Tibial nerve (tissue), 4 donors: ENCODE measurements around the gene ASMTL. TPM values are rescaled to one million over a fixed set of nuclear protein-coding genes. Genes with fewer than 3 reads are reported as not detected.
"Not testable (repeated sequence)": the region's sequence is repeated elsewhere in the genome, so short reads cannot be mapped to it uniquely, and the experiment has no call there.

Source experiments
- DNase-seq, 2 donors: peaks; one replicate each; pipeline ENCODE4 v3.0.0-alpha.2; 2019; ENCODE audit warnings: low spot score in 2 of 2
- H3K27ac ChIP-seq, 4 donors: fragments of 200-600 bp; sonication (generic) in 3 of 4; one replicate each; pipeline ENCODE4 v1.5.1; 2017 to 2019; ENCODE audit warnings: mild to moderate bottlenecking in 1 of 4
- H3K27me3 ChIP-seq, 2 donors: fragments of 200-600 bp; sonication (generic) in 1 of 2; one replicate each; pipeline versions ENCODE4 v1.5.1 to v1.6.0; 2017 to 2019
- H3K36me3 ChIP-seq, 3 donors: fragments of 200-600 bp; sonication (generic); one replicate each; pipeline ENCODE4 v1.5.1; 2018 to 2019
- H3K4me1 ChIP-seq, 4 donors: fragments of 200-600 bp; sonication (generic) in 3 of 4; one replicate each; pipeline ENCODE4 v1.5.1; 2017 to 2019
- H3K4me3 ChIP-seq, 4 donors: fragments of 200-600 bp; sonication (generic) in 3 of 4; one replicate each; pipeline ENCODE4 v1.5.1; 2017 to 2019; ENCODE audit warnings: mild to moderate bottlenecking in 1 of 4, moderate library complexity in 1 of 4
- H3K9me3 ChIP-seq, 4 donors: fragments of 200-600 bp; sonication (generic) in 3 of 4; one replicate each; pipeline ENCODE4 v1.5.1; 2017 to 2019
- EP300 ChIP-seq, 2 donors: sonication (generic); formaldehyde crosslinking; IDR thresholded peaks; one replicate each; pipeline ENCODE4 v1.6.1; 2017; ENCODE audit warnings: antibody characterized with exemption in 2 of 2, mild to moderate bottlenecking in 1 of 2
- POLR2A ChIP-seq, 2 donors: fragments of 450-650 bp; IDR thresholded peaks; one replicate each; pipeline ENCODE4 v1.6.1; 2017; ENCODE audit warnings: antibody characterized with exemption in 2 of 2, mild to moderate bottlenecking in 2 of 2, moderate library complexity in 2 of 2
- WGBS, 2 donors: methylation state at CpG; one replicate each; pipeline ENCODE4 v1.1.5; 2018; 5-methylcytosine and 5-hydroxymethylcytosine counted together
- total RNA-seq, 4 donors: library from RNA; depleted of rRNA; stranded (reverse); fragments of >200 nt; gene quantifications; one replicate each; pipeline ENCODE4 v1.1.0, GENCODE V29; 2016
- TF ChIP-seq, protein P1 (sequence below), 5 experiments: fragments of 200-600 bp in 3 of 5; fragments of 450-650 bp in 2 of 5; sonication (generic) in 3 of 5; IDR thresholded peaks; one replicate each; pipeline ENCODE4 v1.5.1; 2016 to 2019; ENCODE audit warnings: antibody characterized with exemption in 5 of 5, mild to moderate bottlenecking in 3 of 5, moderate library complexity in 2 of 5

Gene ASMTL
- total RNA-seq, 4 donors from 2014 or later, result 25.1 to 47.2 (median 43.3) TPM

DNA sequence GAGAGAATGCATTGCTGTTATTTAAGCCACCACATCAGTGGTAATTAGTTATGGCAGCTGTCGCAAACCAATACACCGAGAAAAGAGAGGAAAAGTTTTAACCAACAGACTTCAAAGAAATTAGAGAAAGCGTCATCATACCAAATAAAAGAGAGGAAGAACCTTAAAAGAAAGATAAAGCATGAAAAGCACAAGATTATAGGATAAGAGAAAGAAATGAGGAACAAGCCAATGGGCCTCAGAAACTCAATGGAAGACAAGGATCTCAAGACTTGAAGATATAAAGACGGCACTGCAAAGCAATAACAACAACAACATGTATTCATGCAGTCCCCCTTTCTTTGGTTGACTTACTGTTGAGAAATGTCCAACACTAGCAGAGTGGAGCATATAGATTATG lies 22.8 kb upstream of the ASMTL start:
- Histone ChIP-seq H3K4me3 (no peak overlapping the region), H3K9me3 (peaks cover 0 to 18% (median 1%) of the 10 kb centered on the region in 4 donors), H3K27ac (no peak overlapping the region), H3K27me3 (no peaks in the 10 kb centered on the region), H3K36me3 (no peaks in the 10 kb centered on the region), H3K4me1 (no peaks in the 10 kb centered on the region)
- no peak for DNase-seq
- TF ChIP-seq POLR2A (IDR thresholded peaks at IDR 0.05) (no peak), EP300 (IDR thresholded peaks at IDR 0.05) (no peak)
- TF ChIP-seq, protein P1, sequence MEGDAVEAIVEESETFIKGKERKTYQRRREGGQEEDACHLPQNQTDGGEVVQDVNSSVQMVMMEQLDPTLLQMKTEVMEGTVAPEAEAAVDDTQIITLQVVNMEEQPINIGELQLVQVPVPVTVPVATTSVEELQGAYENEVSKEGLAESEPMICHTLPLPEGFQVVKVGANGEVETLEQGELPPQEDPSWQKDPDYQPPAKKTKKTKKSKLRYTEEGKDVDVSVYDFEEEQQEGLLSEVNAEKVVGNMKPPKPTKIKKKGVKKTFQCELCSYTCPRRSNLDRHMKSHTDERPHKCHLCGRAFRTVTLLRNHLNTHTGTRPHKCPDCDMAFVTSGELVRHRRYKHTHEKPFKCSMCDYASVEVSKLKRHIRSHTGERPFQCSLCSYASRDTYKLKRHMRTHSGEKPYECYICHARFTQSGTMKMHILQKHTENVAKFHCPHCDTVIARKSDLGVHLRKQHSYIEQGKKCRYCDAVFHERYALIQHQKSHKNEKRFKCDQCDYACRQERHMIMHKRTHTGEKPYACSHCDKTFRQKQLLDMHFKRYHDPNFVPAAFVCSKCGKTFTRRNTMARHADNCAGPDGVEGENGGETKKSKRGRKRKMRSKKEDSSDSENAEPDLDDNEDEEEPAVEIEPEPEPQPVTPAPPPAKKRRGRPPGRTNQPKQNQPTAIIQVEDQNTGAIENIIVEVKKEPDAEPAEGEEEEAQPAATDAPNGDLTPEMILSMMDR (IDR thresholded peaks at IDR 0.05), result no peak
- 90 to 93% methylated on average over 4 of the region's 4 CpGs for WGBS, 2 donors

DNA sequence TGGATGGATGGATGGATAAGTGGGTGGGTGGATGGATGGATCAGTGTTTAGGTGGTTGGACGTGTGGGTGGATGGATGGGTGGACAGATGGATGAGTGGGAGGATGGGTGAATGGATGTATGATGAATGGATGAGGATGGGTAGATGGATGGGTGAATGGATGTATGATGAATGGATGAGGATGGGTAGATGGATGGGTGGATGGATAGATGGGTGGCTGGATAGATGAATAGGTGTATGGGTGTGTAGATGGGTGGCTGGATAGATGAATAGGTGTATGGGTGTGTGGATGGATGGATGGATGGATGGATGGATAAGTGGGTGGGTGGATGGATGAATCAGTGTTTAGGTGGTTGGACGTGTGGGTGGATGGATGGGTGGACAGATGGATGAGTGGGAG lies 21.9 kb upstream of the ASMTL start:
- DNase-seq, H3K4me1 ChIP-seq, H3K27ac ChIP-seq, H3K4me3 ChIP-seq, H3K9me3 ChIP-seq, H3K27me3 ChIP-seq, H3K36me3 ChIP-seq: not testable (repeated sequence)
- WGBS, 2 donors, result 64 to 84% methylated on average over 2 of the region's 2 CpGs

DNA sequence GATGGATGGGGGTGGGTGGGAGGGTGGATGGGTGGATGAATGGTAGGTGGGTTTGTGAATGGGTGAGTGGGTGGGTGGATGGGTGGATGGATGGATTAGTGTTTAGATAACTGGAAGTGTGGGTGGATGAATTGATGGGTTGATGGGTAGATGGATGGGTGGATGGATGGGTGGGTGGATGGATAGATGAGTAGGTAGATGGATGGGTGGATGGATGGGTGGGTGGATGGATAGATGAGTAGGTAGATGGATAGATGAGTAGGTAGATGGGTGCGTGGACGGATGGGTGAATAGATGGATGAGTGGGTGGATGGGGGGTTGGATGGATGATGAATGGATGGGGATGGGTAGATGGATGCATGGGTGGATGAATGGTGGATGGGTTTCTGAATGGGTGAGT lies 20.3 kb upstream of the ASMTL start:
- no peak overlapping the region for H3K27ac ChIP-seq
- no peaks in the 10 kb centered on the region for H3K9me3 ChIP-seq
- DNase-seq, result no peak
- TF ChIP-seq EP300 (IDR thresholded peaks at IDR 0.05) (no peak), POLR2A (IDR thresholded peaks at IDR 0.05) (no peak)
- TF ChIP-seq, protein P1 (IDR thresholded peaks at IDR 0.05), result no peak
- no peaks in the 10 kb centered on the region for H3K4me1 ChIP-seq
- 95 to 97% methylated on average over 2 of the region's 2 CpGs for WGBS, 2 donors
- peaks cover 0 to 3% of the 10 kb centered on the region in 2 donors for H3K27me3 ChIP-seq
- no peaks in the 10 kb centered on the region for H3K36me3 ChIP-seq
- no peak overlapping the region for H3K4me3 ChIP-seq

DNA sequence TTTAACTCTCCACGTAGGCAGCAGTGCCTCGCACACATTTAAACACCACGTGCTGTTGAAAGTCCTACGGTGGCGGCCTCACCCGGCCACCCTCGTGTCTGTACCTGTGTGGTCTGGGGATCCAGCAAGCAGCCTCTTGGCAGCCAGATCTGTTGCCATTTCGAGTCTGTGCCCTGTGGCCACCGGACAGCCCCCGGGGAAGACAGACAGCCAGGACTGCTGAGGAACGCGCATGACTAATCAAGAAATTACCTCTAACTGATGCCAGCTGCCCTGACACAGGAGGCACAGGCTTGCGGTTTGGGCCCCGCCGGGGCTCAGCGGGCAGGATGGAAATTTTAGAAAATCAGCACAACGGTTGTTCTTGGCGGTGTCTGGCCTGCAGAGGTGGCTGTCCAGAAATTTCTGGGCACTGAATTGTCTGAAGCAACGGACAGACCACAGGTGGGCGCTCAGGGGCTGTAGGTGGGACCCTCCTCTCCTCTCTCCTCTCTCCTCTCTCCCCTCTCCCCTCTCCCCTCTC lies 15.6 kb upstream of the ASMTL start:
- no peak overlapping the region for H3K27ac ChIP-seq
- no peak for DNase-seq
- no peak overlapping the region for H3K4me3 ChIP-seq
- H3K9me3 ChIP-seq, result no peaks in the 10 kb centered on the region
- no peaks in the 10 kb centered on the region for H3K36me3 ChIP-seq
- H3K4me1 ChIP-seq, result peaks cover 0 to 4% (median 0%) of the 10 kb centered on the region in 4 donors
- 53 to 67% methylated on average over 20 of the region's 20 CpGs for WGBS, 2 donors
- TF ChIP-seq, protein P1 (IDR thresholded peaks at IDR 0.05), result no peak
- TF ChIP-seq EP300 (IDR thresholded peaks at IDR 0.05) (no peak), POLR2A (IDR thresholded peaks at IDR 0.05) (no peak)
- peaks cover 0 to 43% of the 10 kb centered on the region in 2 donors for H3K27me3 ChIP-seq

DNA sequence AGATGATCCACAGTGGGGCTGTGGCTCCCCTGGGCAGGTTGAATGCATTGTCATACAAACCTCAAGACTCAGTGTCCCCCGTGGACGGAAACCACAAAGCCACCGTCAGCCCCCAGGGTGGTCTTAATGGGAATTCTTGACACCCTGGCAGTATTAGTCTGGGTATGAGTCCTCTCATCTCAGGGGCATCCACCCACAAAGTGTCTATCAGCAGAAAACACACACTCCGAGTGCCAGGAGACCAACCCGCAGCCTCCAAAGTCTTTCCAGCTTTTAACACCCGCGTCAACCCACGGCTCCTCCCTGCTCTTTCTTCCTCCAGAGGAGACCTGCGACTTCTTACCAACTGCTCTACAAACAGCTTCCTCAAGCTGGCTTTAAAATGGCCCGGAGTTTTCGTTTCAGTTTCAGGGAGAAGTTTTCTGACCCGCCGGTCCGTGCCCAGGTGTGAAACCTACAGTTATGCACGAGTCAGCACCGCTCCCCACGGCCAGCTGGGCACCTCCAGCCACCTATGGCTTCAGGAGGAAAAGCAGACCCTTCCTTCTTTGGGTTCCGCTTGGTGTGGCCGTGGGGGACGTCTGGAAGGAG lies 14.4 kb upstream of the ASMTL start:
- peak overlapping the region in 1 of 4 donors; percentile 45 for H3K27ac ChIP-seq
- no peaks in the 10 kb centered on the region for H3K9me3 ChIP-seq
- H3K27me3 ChIP-seq, result peaks cover 0 to 45% of the 10 kb centered on the region in 2 donors
- peaks cover 0 to 4% (median 0%) of the 10 kb centered on the region in 4 donors for H3K4me1 ChIP-seq
- DNase-seq, result no peak
- no peak overlapping the region for H3K4me3 ChIP-seq
- whole genome bisulfite sequencing, 2 donors, result 49 to 52% methylated on average over 20 of the region's 20 CpGs
- no peaks in the 10 kb centered on the region for H3K36me3 ChIP-seq
- TF ChIP-seq, protein P1 (IDR thresholded peaks at IDR 0.05), result no peak
- TF ChIP-seq EP300 (IDR thresholded peaks at IDR 0.05) (no peak), POLR2A (IDR thresholded peaks at IDR 0.05) (no peak)
